Activated CD4-positive, alpha-beta T cell treated with anti-CD3 and anti-CD28 coated beads, Interleukin-2, amount 10 ng/mL, durations not matched to agents 24 days and 14 days (primary cell): ENCODE results near the gene AMER1. TPM values are rescaled to one million over a fixed set of nuclear protein-coding genes. Genes with fewer than 3 reads are reported as not detected.

Experiments
- total RNA-seq: library from RNA; stranded (reverse); gene quantifications from 2 replicates; pipeline ENCODE4 v1.2.3, GENCODE V29; 2022

AMER1 gene
- total RNA-seq, 1 donor from 2014 or later: 6.5 TPM

Other genes with a start within 250 kb of the AMER1 start
- not detected in 2 replicates for gene ASB12, start 24.9 kb upstream of the AMER1 start, total RNA-seq
- 2.7 and 4.2 TPM in 2 replicates for gene MTMR8, start 189.7 kb upstream of the AMER1 start, total RNA-seq